SK-N-SH treated with all-trans-retinoic acid at 6 μM for 48 hours (cell line): ENCODE results near the gene ABR.

Experiments
- ARNTL ChIP-seq: fragments of 450-650 bp; formaldehyde crosslinking; IDR thresholded peaks from 2 replicates; pipeline ENCODE4 v1.5.0; 2020; ENCODE audit warnings: low read depth, mild to moderate bottlenecking, moderate library complexity, borderline replicate concordance
- BACH2 ChIP-seq: fragments of 250-450 bp; sonication (Bioruptor Pico); IDR thresholded peaks from 2 replicates; pipeline ENCODE4 v1.9.0; 2021; ENCODE audit warnings: mild to moderate bottlenecking, borderline replicate concordance
- ESRRG ChIP-seq: fragments of 250-450 bp; sonication (Bioruptor Pico); IDR thresholded peaks from 2 replicates; pipeline ENCODE4 v1.6.1; 2021; ENCODE audit warnings: mild to moderate bottlenecking
- PPARA ChIP-seq: fragments of 250-450 bp; sonication (Bioruptor Pico); IDR thresholded peaks from 2 replicates; pipeline ENCODE4 v1.5.0; 2020; ENCODE audit warnings: mild to moderate bottlenecking, borderline replicate concordance
- TCF4 ChIP-seq: fragments of 250-450 bp; sonication (Bioruptor Pico); IDR thresholded peaks from 2 replicates; pipeline ENCODE4 v1.8.0; 2021; ENCODE audit warnings: mild to moderate bottlenecking, moderate library complexity, borderline replicate concordance
- ZNF70 ChIP-seq: fragments of 450-650 bp; formaldehyde crosslinking; IDR thresholded peaks from 2 replicates; pipeline ENCODE4 v1.5.0; 2020; ENCODE audit warnings: mild to moderate bottlenecking, moderate library complexity
- TF ChIP-seq, protein P1 (sequence below): fragments of 250-450 bp; sonication (Bioruptor Pico); IDR thresholded peaks from 2 replicates; pipeline ENCODE4 v1.8.0; 2020; ENCODE audit warnings: mild to moderate bottlenecking, moderate library complexity, borderline replicate concordance

DNA sequence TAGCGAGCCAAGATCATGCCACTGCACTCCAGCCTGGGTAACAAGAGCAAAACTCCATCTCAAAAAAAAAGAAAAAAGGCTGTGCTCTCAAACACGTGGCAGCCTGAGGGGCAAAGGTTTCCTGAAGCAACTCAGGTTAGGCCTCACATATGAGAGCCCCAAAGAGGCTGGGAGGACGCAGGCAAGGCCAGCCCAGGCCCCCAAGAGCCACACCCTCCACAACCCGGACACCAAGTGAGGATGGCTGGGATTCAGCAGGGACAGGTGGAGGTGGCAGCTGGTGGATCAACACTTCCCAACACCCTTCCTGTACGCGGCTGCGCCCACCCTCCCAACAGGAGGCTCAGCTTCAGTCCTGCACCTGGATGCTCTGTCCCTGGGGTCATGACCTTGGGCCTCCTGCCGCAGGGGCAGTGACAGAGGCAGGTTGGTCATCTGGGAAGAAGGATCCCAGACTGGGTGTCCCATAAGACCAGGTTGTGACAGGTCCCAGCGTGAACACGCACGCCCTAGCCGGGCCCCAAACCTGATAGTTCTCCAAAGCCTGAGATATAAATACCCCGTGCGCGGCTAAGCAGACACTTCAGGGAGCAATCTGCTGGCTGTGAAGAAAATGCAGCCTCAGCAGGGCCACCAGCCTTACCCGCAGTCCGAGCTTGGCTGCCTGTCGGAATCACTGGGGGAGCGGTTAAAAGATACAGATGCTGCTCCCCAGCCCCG is 104.7 kb downstream of the ABR start:
- TF ChIP-seq, protein P1, sequence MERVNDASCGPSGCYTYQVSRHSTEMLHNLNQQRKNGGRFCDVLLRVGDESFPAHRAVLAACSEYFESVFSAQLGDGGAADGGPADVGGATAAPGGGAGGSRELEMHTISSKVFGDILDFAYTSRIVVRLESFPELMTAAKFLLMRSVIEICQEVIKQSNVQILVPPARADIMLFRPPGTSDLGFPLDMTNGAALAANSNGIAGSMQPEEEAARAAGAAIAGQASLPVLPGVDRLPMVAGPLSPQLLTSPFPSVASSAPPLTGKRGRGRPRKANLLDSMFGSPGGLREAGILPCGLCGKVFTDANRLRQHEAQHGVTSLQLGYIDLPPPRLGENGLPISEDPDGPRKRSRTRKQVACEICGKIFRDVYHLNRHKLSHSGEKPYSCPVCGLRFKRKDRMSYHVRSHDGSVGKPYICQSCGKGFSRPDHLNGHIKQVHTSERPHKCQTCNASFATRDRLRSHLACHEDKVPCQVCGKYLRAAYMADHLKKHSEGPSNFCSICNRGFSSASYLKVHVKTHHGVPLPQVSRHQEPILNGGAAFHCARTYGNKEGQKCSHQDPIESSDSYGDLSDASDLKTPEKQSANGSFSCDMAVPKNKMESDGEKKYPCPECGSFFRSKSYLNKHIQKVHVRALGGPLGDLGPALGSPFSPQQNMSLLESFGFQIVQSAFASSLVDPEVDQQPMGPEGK (CRISPR knock-in tag), result no peak
- TF ChIP-seq ARNTL (CRISPR knock-in tag) (no peak), PPARA (no peak), TCF4 (CRISPR knock-in tag) (no peak), ESRRG (no peak), BACH2 (CRISPR knock-in tag) (no peak), ZNF70 (no peak)
